Activated gamma-delta T cell treated with anti-CD3 and anti-CD28 coated beads, Interleukin-2, amount 50 U/mL, for 16 hours (primary cell): ENCODE data around the gene NOXA1.

Experiments
- DNase-seq: peaks from one replicate; pipeline ENCODE4 v3.0.0-alpha.2; 2020; ENCODE audit warnings: low read depth

Gene NOXA1

DNA sequence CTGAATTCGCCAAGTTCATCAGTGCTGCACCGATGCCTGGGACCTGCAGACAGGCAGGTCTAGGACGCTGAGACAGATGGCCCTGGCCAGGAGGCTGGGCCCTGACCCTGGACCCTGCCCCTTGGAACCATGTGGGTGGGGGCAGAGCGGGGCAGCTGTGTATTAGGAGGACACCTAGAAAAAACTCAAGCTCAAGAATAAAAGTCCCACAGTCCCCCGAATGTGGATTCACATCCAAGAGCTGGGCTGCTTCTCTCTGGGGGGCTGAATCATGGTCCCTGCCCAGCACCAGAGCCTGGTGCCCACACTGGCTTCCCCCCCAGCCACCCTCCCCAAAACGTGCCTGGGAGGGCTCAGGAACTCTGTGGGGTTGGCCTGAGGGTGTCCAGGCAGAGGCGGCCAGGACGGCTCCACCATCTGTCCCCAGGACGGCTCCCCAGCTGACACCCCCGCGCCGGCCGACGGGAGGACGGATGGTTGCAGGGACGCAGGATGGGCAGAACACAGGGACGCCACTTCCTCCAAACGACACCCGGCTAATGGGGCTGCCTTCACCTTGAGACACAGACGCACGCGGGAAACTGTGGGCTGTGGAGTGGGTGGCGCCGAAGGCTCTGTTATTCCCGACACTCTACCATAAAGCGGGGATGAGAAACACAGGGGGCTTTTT is 35.2 kb upstream of the NOXA1 start:
- no peak for DNase-seq

DNA sequence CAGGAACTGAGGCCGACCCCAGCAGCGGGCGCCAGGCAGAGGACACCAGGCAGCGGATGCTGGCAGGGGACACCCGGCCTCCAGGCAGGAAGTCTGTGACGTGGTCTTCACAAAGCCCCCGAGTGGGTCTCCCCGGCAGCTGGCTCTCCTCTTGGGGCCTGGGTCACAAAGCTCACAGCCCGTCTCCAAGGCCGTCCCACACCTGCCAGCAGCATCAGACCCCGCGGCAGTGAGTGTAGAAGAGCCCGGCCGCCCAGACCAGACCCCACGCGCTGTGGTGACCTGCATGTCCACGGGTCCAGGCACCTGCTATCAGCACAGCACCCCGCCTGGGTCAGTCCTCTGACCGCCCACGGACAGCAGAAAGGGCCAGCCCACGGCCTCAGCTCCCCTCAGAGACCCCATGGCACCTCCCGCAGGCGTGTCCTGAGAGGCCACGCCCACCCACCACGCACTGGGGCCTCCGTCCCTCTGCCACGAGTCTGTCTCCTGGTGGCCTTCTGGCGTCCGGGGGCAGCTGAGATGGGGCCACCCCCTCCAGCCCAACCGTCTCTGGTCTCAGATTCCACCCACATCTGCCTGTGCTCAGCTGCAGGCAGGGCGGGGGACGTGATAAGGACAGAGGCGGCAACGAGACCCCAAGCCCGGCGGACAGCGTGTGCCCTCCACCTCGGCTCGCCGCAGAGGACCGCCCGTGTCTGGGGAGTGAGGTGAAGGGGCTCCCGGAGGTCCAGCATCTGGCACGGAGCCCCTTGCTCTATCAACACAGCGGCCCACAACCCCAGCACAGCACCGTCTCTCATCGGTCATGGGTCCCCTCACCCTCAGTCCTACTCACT is 34.4 kb upstream of the NOXA1 start:
- no peak for DNase-seq

GRCh38 chr9:137389428-137389746 is 33.8 kb upstream of the NOXA1 start:
- no peak for DNase-seq

DNA sequence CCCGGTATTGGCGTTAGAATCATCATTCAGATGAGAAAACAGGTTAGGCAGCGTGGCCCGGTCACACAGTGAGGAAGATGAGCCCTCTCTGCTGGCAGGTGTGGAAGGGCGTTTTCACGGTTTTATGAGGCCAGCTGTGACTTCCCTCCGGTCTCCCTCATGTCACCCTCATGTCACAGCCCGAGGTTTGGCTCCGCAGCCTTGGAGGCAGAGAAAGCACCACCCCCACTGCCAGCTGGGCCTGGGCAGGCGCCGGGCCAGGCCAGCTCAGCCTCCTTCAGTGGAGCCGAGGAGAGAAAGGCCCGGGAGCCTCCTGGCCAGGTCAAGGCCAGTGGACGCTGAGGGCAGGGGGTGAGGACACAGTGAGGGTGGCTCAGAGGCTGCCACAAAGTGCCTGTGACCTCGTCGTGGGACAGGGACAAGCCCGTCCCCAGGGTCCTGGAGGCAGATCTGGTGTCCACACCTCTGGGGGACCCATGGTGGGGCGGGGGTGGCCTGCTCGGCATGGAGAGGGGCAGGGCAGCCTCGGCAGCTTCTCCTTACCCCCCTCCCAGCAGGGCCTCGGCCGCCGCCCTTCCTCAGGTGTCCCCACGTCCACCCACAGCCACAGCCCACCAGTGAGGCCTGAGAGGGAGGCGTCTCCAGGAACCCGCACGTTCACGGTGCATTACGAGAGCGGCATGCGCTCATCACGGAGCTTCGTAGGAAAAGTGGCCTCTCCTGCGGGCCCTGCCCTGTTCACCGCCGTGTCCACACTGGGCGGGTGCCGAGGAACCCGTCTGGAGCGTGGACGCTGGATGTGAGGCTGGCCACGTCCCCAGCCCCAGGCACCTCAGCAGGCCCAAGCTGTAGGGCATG is 32.4 kb upstream of the NOXA1 start:
- DNase-seq: no peak

DNA sequence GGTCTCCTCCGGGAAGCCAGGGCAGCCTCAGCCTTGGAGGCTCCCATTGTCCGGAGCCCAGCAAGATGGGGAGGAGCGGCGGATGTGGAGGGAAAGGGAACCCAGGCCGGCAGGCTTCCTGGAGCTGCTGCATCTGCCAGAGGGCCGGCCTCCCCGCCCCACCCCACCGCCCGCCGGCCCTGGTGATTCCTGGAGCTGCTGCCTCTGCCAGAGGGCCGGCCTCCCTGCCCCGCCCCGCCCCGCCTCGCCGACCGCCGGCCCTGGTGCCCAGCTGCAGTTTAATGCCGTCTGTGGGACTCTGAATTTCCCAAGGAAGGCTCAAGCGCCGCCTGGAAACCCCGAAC is 31.8 kb upstream of the NOXA1 start:
- DNase-seq: no peak

- no peak for DNase-seq
Observed at GRCh38 chr9:137392232-137393007, 30.8 kb upstream of the NOXA1 start.

DNA sequence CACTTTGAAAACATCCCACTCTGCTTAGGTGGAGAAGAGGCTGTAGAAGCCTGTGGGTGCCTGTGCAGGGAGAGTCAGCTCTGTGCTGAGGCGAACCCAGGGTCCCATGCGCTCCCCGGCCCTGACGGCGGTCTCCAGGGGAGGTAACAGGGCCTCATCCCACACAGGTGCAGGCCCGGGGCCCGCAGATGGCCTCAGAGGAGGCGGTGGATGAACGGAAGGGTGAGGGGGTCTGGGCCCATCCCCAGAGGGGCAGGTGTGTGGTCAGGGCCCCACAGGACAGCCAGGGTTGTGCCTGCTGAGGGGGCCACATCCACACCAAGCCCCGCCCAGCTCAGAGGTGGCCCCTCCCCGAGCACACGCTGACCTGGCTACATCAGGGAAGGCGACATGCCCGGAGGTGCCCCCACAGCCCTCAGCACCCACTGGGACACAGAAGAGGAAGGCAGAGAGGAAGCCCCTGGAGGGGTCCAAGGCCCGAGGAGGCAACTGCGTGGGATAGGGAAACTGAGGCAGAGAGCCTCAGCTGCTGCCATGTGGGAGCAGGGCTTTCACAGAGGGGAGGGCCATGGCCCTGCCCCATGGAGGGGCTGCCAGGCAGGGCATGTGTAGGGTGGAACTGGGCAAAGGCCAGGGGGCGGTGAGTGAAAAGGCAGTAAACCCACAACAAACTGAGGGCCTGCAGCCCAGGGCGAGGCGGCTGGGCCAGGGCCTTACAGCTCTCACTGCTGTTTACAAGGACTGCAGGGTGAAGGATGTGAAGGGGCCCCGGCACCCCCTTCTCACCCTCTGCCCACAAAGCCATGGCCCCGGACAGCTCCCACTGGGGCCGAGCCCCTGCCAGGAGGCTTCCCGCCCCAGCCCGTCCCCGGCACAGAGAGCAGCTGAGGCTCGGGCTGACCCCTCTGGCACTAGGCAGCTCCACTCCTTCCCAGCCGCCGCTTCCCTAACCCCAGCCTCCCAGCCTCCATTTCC is 29.7 kb upstream of the NOXA1 start:
- no peak for DNase-seq

DNA sequence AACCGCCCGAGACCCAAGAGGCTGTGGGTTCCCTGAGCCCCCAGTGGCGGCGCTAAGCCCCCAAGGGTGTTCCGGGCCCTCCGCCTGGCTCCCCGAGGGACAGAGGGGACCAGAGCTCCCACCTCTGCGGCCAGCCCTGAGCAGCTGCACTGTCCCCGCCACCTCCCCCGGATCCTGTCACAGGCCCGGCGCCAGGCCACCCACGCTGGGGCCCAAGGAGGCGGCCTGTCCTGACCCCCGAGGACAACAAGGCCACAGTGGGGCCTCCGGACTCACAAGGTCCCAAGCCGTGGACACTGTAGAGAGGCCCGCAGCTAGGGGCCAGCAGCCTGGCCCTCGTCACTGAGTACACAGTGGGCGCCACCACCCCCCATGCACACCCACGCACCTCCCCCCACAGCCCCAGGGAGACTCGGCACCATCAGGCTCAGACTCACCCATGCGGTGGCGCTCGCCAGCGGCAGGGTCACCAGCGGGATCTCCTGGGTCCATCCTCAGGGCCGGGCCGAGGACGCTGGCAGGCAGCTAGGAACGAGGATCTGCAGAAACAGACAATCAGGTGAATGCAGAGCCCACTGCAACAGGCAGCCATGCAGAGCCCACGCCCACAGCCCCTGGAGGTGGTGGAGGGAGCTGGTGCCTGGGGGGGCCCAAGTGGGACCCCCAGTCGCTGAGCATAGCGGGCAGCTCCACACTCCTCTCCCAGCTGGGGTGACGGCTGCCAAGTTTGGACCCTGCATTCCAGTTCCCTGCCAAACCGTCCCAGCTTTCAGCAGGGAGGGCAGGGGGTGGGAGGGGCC is 28.1 kb upstream of the NOXA1 start:
- no peak for DNase-seq

- DNase-seq: no peak
Observed at GRCh38 chr9:137395666-137396010, 27.6 kb upstream of the NOXA1 start.

DNA sequence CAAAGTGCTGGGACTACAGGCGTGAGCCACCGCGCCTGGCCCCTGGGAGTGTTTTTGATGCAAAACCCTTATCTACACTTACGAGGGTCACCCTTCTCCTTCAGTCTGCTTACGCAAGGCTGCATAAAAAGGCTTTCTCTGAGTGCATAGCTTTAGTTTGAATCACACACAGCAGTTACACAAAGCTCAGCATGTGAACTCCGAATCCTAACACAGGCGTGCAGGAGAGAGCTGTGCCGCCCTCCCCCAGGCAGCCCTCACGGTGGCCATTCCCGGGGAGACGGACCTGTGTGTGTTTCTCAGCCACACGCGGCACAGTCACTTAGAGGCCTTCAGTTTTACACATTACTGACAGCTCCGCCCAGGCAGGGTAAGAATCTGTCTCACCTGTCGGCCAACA is 27.0 kb upstream of the NOXA1 start:
- no peak for DNase-seq

DNA sequence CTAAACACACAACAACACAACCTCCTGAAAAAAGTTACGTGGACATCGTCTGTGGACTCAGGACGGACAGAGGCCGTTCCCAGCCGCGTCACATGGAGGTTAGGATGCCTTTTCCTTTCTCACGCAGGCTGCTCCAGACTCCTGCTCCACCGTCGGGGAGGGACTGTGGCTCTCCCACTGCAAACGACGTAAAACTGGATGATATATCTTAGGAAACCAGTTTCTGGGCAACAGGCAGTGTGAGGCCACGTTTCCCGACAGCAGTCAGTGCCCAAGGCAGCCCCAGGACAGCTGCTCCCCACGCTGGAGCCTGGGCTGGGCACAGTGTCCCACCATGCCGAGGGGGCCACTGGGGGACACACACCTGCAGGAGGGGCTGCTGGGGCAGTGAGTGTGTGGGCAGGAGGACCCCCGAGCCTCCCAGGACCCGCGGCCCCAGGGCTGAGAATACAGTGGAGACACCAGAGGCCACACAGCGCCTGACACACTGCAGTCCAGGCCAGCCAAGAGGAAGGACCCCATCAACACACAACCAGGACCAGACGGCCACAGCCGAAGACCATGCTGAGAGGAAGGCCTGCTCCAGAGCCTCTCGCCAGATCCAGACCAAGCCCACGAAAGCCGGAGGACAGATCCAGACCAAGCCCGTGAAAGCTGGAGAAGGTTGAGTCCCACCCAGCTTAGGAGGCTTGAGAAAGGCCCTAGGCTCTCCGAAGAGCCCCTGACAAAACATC is 26.4 kb upstream of the NOXA1 start:
- no peak for DNase-seq

GRCh38 chr9:137397675-137398423 is 25.3 kb upstream of the NOXA1 start:
- no peak for DNase-seq

DNA sequence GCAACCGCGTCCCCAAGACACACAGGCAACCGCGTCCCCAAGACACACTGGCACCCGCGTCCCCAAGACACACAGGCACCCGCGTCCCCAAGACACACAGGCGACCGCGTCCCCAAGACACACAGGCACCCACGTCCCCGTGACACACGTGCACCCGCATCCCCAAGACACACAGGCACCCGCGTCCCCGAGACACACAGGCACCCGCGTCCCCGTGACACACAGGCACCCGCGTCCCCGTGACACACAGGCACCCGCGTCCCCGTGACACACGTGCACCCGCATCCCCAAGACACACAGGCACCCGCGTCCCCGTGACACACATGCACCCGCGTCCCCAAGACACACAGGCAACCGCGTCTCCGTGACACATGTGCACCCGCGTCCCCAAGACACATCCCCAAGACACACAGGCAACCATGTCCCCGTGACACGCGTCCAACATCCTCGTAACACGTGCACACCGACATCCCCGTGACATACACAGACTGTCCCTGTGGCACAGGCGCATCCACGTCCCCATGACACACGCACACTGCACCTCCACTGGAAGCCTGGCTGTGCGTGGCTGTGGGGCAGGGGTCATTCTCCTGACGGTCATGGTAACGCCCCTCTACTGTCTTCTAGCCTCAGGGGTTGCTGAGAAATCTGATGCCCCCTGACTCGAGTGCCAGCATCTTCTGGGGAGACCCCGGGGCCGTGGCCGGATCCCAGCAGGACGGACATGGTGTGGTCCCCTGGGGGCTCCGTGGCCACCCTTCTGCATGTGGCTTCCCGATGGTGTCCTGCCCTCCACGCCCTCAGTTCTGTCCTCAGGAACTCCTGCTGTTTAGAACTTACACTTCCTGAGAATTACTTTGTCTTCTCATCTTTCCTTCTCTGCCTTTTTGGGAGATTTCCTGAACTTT is 24.4 kb upstream of the NOXA1 start:
- no peak for DNase-seq

DNA sequence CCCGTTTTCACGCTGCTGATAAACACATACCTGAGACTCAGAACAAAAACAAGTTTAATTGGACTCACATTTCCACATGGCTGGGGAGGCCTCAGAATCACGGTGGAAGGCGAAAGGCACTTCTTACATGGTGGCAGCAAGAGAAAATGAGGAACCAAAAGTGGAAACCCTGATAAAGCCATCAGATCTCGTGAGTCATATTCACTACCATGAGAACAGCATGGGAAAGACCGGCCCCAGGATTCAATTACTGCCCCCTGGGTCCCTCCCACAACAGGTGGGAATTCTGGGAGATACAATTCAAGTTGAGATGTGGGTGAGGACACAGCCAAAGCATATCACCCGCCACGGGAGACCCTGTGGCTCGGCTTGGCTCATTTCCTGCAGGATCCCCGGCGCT is 20.4 kb upstream of the NOXA1 start:
- no peak for DNase-seq

DNA sequence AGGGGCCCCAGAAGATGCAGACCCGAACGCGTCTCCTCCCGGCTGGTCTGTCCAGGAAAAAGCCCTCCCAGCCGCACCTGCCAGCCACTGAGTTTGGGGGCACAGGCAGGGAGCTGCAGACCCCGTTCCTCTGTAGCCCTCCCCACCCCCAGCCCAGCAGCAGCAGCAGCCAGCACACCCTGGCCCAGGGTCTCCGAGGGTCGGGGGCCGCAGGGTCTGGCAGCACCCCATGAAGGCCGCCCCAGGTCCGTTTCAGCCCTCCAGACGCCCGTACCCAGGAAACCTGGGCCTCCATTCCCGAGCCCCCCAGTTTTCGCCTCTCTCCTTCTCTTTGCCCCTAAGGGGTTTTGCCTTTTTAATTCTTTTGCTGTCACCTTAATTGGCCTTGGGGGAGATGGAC is 19.9 kb upstream of the NOXA1 start:
- DNase-seq: no peak

GRCh38 chr9:137404961-137405567 is 18.1 kb upstream of the NOXA1 start:
- no peak for DNase-seq

GRCh38 chr9:137405677-137406081 is 17.5 kb upstream of the NOXA1 start:
- DNase-seq: no peak
